MV-4-11 (cell line): ENCODE results near the gene RABGAP1L.

Source experiments
- DNase-seq: peaks from one replicate; lab custom pipeline; 2025; lab: John Stamatoyannopoulos, UW

RABGAP1L gene

DNA sequence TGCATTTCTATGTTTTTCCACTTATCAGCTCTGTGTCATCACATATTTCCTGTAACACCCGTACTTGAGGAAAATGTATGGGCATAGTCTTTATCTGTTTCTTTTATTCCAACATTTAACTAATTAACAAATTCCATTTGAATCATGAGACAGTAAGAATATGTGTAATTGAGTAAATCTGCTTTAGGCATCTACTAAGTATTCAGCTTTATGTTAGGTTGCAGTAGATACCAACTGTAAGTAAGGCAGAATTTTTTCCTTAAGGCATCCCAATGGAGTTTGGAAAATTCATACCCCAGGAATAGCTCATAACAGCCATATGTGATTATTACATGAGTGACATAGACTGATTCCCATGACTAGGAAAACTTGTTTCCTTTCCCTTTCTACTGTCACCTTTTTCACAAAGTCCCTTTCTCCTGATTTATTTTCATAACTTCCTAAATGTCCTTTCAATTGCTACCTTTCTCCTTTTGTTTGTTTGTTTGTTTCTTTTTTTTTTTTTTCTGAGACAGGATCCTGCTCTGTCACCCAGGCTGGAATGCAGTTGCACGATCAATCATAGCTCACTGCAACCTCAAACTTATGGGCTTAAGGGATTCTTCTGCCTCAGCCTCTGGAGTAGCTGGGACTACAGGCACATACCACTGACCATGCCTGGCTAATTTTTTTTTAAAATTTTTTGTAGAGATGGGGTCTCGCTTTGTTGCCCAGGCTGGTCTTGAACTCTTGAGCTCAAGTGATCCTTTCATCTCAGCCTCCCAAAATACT is 780.6 kb downstream of the RABGAP1L start:
- no peak for DNase-seq

DNA sequence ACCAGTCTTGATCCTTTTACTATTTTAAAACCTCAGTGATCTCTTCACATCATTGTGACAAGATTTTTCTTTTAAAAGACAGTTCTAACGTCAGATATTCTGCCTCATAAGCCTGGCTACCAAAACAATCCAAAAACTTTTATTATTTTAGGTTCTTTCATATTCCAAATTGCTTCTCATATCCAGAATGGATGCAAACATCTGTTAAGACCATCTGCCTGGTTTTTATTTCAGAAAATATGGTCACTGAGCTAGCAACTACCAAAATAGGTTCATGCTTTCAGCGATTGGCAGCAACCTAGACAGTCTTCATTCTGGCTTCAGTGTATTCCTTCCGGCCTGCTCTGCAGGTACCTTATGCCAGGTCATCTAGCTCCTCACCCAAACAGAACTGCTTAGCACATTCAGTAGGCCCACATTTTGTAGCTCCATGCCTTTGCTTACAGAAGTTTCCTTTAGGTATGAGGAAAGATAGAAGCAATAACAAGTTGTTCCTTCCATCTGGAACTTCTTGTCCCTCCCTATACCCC is 781.4 kb downstream of the RABGAP1L start:
- no peak for DNase-seq

DNA sequence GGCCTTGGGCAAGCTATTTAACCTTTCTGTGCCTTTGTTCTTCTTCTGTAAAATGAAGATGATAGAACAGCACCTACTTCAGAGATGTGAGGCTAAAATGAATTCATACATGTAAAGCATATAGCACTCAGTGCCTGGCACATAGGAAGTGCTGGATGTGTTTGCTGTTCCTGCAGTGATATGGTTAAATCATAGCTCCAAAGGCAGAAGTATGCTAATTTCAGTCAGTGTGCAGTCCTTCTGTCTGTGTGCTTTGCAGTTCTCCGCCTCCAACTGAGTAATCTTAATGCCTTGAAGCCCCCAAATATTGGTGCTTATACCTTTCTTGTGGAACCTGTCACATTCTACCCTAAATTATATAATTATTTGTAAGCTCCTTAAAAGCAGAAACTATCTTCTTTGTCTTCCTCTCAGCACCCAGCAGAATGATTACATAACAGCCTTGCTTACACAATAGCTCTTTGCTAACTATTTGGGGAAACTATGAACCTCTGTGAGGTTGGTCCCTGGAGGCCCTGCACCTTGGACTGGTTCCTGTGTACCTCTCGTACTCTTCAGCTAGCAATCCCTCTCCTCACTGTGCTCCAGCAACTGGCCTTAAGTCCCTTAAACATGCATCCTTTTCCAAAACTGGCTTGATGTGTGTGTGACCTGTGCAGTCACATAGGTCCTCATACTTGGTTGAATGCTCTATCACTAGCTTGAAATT is 783.4 kb downstream of the RABGAP1L start:
- peak; percentile 82 for DNase-seq

GRCh38 chr1:174946031-174946430 is 786.7 kb downstream of the RABGAP1L start:
- no peak for DNase-seq

GRCh38 chr1:174949061-174949460 is 789.7 kb downstream of the RABGAP1L start:
- DNase-seq = no peak

DNA sequence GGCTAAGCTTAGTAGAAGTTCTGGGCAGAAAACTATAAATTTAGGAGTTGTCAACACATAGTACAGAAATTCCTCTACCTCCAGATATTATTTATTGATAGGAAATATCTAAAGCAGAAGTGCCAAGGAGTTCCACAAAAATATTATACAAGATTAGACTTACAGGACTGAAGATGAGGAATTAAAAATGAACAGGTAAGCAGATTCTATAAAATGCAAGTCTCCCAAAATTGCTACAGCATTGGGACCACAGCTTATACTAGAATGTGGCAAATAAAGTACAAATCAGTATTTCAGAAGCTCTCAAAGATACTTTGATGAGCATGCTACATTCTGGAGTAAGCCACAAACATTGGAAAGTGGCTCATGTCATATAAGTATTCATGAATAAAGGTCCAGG is 790.3 kb downstream of the RABGAP1L start:
- DNase-seq = no peak

DNA sequence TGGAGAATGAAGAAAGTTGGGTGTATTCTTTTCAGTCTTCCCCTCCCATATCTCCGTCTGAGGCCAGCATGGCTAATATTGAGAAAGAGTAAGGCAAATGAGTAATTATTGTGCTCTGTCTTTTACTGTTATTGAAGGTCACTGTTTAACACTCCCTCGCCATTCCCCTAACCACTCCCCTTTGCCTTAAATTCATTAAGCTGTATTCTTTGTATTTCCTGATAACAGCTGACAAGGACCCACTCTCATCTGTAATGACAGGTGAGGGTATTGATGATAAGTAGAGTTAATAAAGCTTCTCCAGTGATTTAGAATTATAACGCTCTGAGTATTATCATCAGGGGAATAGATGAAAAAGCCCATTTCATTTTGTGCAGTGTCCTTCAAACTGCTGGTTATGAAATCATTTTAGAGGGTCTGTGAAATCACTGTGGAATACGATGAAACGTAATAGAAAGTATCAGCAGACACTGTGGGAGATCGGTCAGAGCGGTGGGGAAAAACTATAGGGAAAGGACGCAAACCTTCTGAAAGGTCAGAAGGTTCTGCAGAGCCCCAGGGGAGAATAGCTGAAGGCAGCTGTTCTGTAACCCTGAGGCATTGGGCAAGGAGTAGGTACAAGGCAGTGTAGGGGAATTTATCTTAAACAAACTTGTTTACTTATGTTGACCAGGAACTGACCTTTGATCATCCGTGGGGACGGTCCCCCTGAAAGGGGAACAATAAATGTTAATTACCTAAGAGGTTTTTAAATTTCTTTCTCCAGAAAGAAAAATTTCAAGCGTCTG is 794.2 kb downstream of the RABGAP1L start:
- no peak for DNase-seq

- no peak for DNase-seq
Observed at GRCh38 chr1:174954073-174954460, 794.7 kb downstream of the RABGAP1L start.

DNA sequence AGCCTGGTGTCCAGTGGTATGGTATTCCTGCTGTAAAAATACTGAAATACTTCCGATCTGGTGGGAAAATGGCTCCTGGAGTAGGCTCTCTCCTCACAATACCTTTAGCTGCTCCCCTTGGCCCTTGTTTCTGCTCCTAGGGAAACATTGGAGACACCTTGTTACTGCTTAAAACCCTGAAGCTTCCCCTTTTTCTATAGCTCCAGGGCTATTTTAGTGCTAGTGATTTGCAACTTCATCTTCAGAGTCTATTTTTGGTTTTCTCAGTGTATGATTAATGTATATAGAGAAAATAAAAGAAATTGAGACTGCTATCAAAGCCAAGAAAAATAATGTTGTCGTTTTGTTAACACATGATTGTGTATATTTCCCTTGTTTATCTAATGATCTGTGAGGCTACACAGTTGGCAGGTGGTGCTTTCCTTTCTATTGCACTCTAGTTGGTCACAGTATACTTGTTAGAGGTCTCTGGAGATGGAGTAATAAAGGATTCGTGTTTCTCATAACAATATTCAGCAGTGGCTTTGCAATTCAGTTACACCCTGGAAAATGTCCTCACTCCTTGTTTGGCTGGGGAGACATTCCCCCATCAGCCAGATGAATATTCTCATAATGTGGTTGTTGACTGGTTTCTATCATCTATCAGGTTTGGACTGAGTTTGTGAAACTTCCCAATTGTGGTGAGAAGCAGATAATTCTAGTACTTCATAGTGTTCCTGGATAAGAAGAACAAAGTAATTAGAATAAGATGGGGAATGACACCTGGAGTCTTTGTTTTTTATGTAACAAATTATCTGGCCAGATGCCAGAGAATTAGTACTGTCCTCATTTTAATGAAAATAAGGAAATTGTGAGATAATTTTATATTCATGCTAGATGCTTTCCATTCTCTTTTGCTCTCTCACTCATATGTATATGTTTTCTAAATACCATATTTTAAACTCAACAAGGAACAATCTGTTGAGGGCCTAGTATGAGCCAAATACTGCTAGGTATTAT is 795.6 kb downstream of the RABGAP1L start:
- DNase-seq = peak; percentile 19

GRCh38 chr1:174956086-174956485 is 796.8 kb downstream of the RABGAP1L start:
- no peak for DNase-seq

DNA sequence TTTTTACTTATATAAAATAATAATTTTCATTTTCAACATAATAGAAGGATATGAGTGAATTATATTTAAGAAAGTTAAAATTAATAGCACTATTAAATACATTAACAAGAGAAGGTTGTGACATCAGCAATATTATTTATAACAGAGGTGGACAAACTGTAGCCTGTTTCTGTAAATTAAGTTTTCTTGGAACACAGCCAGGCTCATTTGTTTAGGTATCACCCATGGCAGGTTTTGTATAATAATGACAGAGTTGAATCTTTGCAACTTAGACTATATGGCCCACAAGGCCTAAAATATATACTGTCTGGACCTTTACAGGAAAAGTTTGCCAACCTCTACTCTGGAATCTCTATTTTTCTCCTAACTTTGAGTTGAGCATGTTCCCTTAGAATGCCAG is 797.7 kb downstream of the RABGAP1L start:
- DNase-seq = no peak

- no peak for DNase-seq
Observed at GRCh38 chr1:174957829-174958228, 798.5 kb downstream of the RABGAP1L start.

GRCh38 chr1:174958396-174958795 is 799.1 kb downstream of the RABGAP1L start:
- no peak for DNase-seq

DNA sequence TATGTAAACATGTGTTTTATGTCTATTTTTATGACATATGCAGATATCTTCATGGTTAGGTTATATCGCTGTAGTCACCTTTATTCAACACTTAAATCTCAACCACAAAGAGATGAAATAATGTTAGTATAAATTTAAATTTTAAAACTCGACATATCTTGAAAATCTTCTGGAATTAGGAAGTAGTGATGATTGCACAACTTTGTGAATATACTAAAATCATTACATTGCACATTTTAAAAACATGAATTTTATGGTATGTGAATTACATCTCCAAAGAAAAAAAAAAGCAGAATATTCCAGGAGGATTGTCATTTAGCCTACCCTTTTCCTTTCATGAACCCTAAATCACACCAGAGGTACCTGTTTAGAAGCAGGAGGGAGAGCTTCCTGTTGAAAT is 801.0 kb downstream of the RABGAP1L start:
- DNase-seq = no peak

GRCh38 chr1:174963529-174964125 is 804.3 kb downstream of the RABGAP1L start:
- no peak for DNase-seq

DNA sequence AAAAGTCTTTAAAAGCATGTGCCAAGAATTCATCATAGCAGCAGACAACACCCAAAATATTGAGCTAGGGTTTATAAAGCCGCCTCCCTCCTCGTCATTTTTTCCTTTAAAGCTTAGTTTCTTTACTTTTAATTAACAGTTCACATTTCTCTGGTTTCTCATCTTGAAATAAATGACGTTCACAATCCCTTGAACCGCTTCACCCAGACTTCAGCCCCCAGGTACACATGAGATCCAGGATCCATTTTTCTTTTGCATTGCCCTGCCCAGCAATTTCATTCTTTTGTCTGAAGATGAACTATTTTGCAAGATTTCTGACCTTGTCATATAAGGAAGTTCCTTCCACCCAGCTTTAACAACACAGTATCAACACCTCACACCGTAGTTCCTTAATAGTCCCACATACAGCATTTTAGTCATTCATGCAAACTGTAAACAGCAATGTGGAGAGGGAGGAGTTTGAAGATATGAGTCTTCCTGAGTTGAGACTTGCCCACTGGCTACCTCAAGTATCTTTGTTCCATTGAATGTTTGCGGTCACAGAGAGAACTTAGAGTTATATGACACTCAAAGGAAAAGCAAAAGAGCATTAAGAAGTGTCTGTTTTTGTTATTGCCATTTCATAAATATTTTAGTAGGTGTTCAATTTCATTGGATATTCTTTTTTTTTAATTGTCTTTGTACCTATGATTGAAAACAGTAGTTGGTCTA is 805.1 kb downstream of the RABGAP1L start:
- DNase-seq = peak; percentile 77

DNA sequence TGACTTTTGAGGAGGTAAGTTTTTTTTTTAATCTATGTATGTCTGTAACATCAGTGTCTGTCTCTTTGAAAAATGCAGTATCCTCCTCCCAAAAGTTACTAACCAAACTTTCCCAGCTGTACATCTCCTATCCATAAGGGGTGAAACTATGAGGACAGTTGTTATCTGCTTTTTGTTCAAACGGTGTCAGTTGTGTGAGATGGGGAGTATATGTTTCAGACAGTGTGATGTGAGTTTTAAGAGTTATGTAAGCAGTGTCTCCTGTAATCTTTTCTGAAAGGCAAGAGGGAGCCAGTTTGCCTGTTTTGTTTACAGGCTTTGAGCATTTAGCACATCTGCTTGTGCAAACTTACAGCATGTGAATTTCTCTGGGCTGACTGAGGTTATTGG is 805.6 kb downstream of the RABGAP1L start:
- no peak for DNase-seq

- DNase-seq = no peak
Observed at GRCh38 chr1:174965362-174966007, 806.2 kb downstream of the RABGAP1L start.

DNA sequence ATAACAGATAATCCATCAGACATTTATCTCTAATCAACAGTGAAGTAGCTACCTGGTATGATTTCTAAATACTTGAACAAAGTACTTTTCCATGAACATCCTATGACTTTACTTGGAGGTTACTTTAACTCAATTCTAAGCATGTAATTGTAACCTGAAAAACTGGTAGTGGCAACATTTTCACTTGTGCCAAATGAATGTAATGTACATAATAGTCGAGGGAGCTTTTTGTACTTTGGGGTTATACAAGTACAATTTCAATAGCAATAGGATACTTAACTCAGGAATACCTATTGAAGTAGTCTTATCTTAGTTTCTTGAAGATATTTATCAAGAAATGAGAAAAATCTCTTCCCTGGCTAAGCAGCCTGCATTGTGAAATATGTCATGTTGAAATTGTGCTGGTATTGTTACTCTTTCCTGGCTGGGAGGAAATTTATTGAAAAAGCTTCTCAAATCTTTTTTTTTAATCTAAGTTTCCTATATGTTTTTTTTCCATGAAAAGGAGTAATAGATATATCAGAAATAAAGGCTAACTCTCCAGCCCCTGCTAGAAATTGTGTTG is 806.8 kb downstream of the RABGAP1L start:
- no peak for DNase-seq
